ENCODE results near the gene LTBP4. TPM values are rescaled to one million over a fixed set of nuclear protein-coding genes. Genes with fewer than 3 reads are reported as not detected.

The LTBP4 gene
- total RNA-seq, 1 donor from 2014 or later: 93.6 TPM

- peak; percentile 99 for DNase-seq (ENCODE audit: extremely low spot score, unreplicated experiment)
- Mint-ChIP-seq H3K9me3 (ENCODE audit: unreplicated experiment) (no peaks in the 10 kb centered on the region), H3K4me3 (ENCODE audit: unreplicated experiment) (peak overlapping the region; percentile 80), H3K27me3 (ENCODE audit: unreplicated experiment) (peaks cover 25% of the 10 kb centered on the region), H3K27ac (ENCODE audit: unreplicated experiment) (peak overlapping the region; percentile 71), H3K4me1 (ENCODE audit: unreplicated experiment) (peaks cover 12% of the 10 kb centered on the region), H3K36me3 (ENCODE audit: unreplicated experiment) (no peaks in the 10 kb centered on the region)
- TF ChIP-seq, protein P1, sequence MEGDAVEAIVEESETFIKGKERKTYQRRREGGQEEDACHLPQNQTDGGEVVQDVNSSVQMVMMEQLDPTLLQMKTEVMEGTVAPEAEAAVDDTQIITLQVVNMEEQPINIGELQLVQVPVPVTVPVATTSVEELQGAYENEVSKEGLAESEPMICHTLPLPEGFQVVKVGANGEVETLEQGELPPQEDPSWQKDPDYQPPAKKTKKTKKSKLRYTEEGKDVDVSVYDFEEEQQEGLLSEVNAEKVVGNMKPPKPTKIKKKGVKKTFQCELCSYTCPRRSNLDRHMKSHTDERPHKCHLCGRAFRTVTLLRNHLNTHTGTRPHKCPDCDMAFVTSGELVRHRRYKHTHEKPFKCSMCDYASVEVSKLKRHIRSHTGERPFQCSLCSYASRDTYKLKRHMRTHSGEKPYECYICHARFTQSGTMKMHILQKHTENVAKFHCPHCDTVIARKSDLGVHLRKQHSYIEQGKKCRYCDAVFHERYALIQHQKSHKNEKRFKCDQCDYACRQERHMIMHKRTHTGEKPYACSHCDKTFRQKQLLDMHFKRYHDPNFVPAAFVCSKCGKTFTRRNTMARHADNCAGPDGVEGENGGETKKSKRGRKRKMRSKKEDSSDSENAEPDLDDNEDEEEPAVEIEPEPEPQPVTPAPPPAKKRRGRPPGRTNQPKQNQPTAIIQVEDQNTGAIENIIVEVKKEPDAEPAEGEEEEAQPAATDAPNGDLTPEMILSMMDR (IDR thresholded peaks at IDR 0.05): no peak
Measured at GRCh38 chr19:40570313-40571004, 30.7 kb upstream of the LTBP4 start.

GRCh38 chr19:40571005-40571318, 30.2 kb upstream of the LTBP4 start:
- Mint-ChIP-seq H3K36me3 (ENCODE audit: unreplicated experiment) (no peaks in the 10 kb centered on the region), H3K27ac (ENCODE audit: unreplicated experiment) (peak overlapping the region; percentile 60), H3K4me1 (ENCODE audit: unreplicated experiment) (peaks cover 12% of the 10 kb centered on the region), H3K9me3 (ENCODE audit: unreplicated experiment) (no peaks in the 10 kb centered on the region), H3K4me3 (ENCODE audit: unreplicated experiment) (peak overlapping the region; percentile 27), H3K27me3 (ENCODE audit: unreplicated experiment) (peaks cover 21% of the 10 kb centered on the region)
- DNase-seq (ENCODE audit: extremely low spot score, unreplicated experiment): no peak
- TF ChIP-seq, protein P1 (IDR thresholded peaks at IDR 0.05): no peak

- no peak for DNase-seq (ENCODE audit: extremely low spot score, unreplicated experiment)
- H3K4me3 Mint-ChIP-seq (ENCODE audit: unreplicated experiment): no peak overlapping the region
Measured at GRCh38 chr19:40571831-40572495, 29.2 kb upstream of the LTBP4 start.

GRCh38 chr19:40575326-40575725, 25.8 kb upstream of the LTBP4 start:
- no peak overlapping the region for H3K27ac Mint-ChIP-seq (ENCODE audit: unreplicated experiment)
- no peak for DNase-seq (ENCODE audit: extremely low spot score, unreplicated experiment)
- H3K36me3 Mint-ChIP-seq (ENCODE audit: unreplicated experiment): no peaks in the 10 kb centered on the region
- TF ChIP-seq, protein P1 (IDR thresholded peaks at IDR 0.05): no peak
- no peak overlapping the region for H3K4me3 Mint-ChIP-seq (ENCODE audit: unreplicated experiment)
- H3K4me1 Mint-ChIP-seq (ENCODE audit: unreplicated experiment): peaks cover 12% of the 10 kb centered on the region
- H3K27me3 Mint-ChIP-seq (ENCODE audit: unreplicated experiment): no peaks in the 10 kb centered on the region
- no peaks in the 10 kb centered on the region for H3K9me3 Mint-ChIP-seq (ENCODE audit: unreplicated experiment)

More at GRCh38 chr19:40571831-40572495, 29.2 kb upstream of the LTBP4 start:
- TF ChIP-seq, protein P1 (IDR thresholded peaks at IDR 0.05): no peak
- H3K9me3 Mint-ChIP-seq (ENCODE audit: unreplicated experiment): no peaks in the 10 kb centered on the region
- peaks cover 12% of the 10 kb centered on the region for H3K4me1 Mint-ChIP-seq (ENCODE audit: unreplicated experiment)
- H3K27me3 Mint-ChIP-seq (ENCODE audit: unreplicated experiment): peaks cover 15% of the 10 kb centered on the region
- no peaks in the 10 kb centered on the region for H3K36me3 Mint-ChIP-seq (ENCODE audit: unreplicated experiment)
- no peak overlapping the region for H3K27ac Mint-ChIP-seq (ENCODE audit: unreplicated experiment)

- Mint-ChIP-seq H3K27ac (ENCODE audit: unreplicated experiment) (peak overlapping the region; percentile 67), H3K9me3 (ENCODE audit: unreplicated experiment) (no peaks in the 10 kb centered on the region), H3K36me3 (ENCODE audit: unreplicated experiment) (no peaks in the 10 kb centered on the region), H3K4me3 (ENCODE audit: unreplicated experiment) (peak overlapping the region; percentile 83), H3K27me3 (ENCODE audit: unreplicated experiment) (no peaks in the 10 kb centered on the region), H3K4me1 (ENCODE audit: unreplicated experiment) (peaks cover 7% of the 10 kb centered on the region)
- TF ChIP-seq, protein P1 (IDR thresholded peaks at IDR 0.05): no peak
- DNase-seq (ENCODE audit: extremely low spot score, unreplicated experiment): no peak
Measured at GRCh38 chr19:40576151-40576584, 25.0 kb upstream of the LTBP4 start.
